ENCODE measurements around the gene HLA-C. TPM values are rescaled to one million over a fixed set of nuclear protein-coding genes. Genes with fewer than 3 reads are reported as not detected.

The HLA-C gene
- total RNA-seq, 1 experiment from 2014 or later, result 219 TPM

DNA sequence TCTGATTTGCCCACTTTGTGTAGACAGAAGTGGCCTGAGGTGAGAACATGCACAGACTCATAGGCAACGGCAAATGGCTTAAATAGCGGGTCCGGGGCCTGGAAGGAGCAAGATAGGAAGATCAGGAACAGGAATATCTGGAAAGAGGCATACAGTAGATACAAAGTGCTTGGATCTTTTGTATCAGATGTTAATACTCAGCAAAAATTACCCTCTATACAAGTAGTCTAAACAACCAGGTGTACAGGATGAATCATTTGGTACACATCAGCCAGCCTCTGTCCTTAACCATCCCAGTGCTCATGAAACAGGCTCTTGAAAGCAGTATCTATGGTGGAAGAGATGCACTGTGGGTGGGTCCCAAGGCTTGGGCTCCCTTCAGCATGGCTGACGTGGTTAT lies 28.9 kb upstream of the HLA-C start:
- Histone ChIP-seq H3F3A (ENCODE audit: low read length, unreplicated experiment) (no peaks in the 10 kb centered on the region), H3K4me2 (ENCODE audit: low read length) (no peak overlapping the region), H3K9me3 (ENCODE audit: low read length) (no peaks in the 10 kb centered on the region), H3K79me2 (ENCODE audit: low read length) (no peaks in the 10 kb centered on the region), H3K9me2 (replicated peaks; ENCODE audit: low read length) (no peaks in the 10 kb centered on the region), H3K4me1 (ENCODE audit: insufficient read depth, low read length) (no peaks in the 10 kb centered on the region), H3K27ac (ENCODE audit: low read length) (no peak overlapping the region), H3K4me3 (ENCODE audit: low read length) (no peak overlapping the region), H3K36me3 (ENCODE audit: low read depth, low read length) (no peaks in the 10 kb centered on the region), H4K20me1 (ENCODE audit: low read length) (no peaks in the 10 kb centered on the region), H3K9ac (ENCODE audit: low read length) (no peak overlapping the region), H3K27me3 (ENCODE audit: low read length) (peaks cover 28% of the 10 kb centered on the region; the same call in 1 of the 2 replicates), H2AFZ (ENCODE audit: low read length) (no peak overlapping the region)
- ChIA-PET CTCF (no interaction called here), POLR2A (ENCODE audit: unreplicated experiment) (no interaction called here)
- DNase-seq, result peak; percentile 13
- TF ChIP-seq EZH2 (IDR thresholded peaks at IDR 0.05; ENCODE audit: low read length, unreplicated experiment) (no peak), EZH2phosphoT487 (IDR thresholded peaks at IDR 0.05; ENCODE audit: borderline replicate concordance, low read length) (no peak)
- TF ChIP-seq, protein P1, sequence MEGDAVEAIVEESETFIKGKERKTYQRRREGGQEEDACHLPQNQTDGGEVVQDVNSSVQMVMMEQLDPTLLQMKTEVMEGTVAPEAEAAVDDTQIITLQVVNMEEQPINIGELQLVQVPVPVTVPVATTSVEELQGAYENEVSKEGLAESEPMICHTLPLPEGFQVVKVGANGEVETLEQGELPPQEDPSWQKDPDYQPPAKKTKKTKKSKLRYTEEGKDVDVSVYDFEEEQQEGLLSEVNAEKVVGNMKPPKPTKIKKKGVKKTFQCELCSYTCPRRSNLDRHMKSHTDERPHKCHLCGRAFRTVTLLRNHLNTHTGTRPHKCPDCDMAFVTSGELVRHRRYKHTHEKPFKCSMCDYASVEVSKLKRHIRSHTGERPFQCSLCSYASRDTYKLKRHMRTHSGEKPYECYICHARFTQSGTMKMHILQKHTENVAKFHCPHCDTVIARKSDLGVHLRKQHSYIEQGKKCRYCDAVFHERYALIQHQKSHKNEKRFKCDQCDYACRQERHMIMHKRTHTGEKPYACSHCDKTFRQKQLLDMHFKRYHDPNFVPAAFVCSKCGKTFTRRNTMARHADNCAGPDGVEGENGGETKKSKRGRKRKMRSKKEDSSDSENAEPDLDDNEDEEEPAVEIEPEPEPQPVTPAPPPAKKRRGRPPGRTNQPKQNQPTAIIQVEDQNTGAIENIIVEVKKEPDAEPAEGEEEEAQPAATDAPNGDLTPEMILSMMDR (conservative IDR thresholded peaks at IDR 0.05; ENCODE audit: low read depth, low read length), result no peak
- no TSS peak for BruUV-seq (replicated peaks)
- intact Hi-C loops (cut with micrococcal nuclease), result no loop called here
- peak; percentile 29; the same call in 1 of the 2 replicates for ATAC-seq

- no peak for DNase-seq
- Histone ChIP-seq H3K4me3 (ENCODE audit: low read length) (no peak overlapping the region), H2AFZ (ENCODE audit: low read length) (no peak overlapping the region), H3K4me2 (ENCODE audit: low read length) (no peak overlapping the region), H3F3A (ENCODE audit: low read length, unreplicated experiment) (no peaks in the 10 kb centered on the region), H3K4me1 (ENCODE audit: insufficient read depth, low read length) (no peaks in the 10 kb centered on the region), H4K20me1 (ENCODE audit: low read length) (no peaks in the 10 kb centered on the region), H3K9me3 (ENCODE audit: low read length) (no peaks in the 10 kb centered on the region), H3K27me3 (ENCODE audit: low read length) (peaks cover 30% of the 10 kb centered on the region; the same call in 1 of the 2 replicates), H3K9me2 (replicated peaks; ENCODE audit: low read length) (no peaks in the 10 kb centered on the region), H3K36me3 (ENCODE audit: low read depth, low read length) (no peaks in the 10 kb centered on the region), H3K27ac (ENCODE audit: low read length) (no peak overlapping the region), H3K79me2 (ENCODE audit: low read length) (no peaks in the 10 kb centered on the region), H3K9ac (ENCODE audit: low read length) (no peak overlapping the region)
- ChIA-PET POLR2A (ENCODE audit: unreplicated experiment) (interaction anchor here (0.5 kb wide), 1 partner anchor 99 kb away, joined by 16 read pairs; no protein-coding TSS in a partner anchor), CTCF (no interaction called here)
- no peak for ATAC-seq
- intact Hi-C loops (cut with micrococcal nuclease), result no loop called here
- BruUV-seq (replicated peaks), result no TSS peak
- TF ChIP-seq, protein P1 (conservative IDR thresholded peaks at IDR 0.05; ENCODE audit: low read depth, low read length), result no peak
- no peak for TF ChIP-seq EZH2 (IDR thresholded peaks at IDR 0.05; ENCODE audit: low read length, unreplicated experiment)
- no peak for TF ChIP-seq EZH2phosphoT487 (IDR thresholded peaks at IDR 0.05; ENCODE audit: borderline replicate concordance, low read length)
Measured at GRCh38 chr6:31299947-31300346, 28.1 kb upstream of the HLA-C start.

DNA sequence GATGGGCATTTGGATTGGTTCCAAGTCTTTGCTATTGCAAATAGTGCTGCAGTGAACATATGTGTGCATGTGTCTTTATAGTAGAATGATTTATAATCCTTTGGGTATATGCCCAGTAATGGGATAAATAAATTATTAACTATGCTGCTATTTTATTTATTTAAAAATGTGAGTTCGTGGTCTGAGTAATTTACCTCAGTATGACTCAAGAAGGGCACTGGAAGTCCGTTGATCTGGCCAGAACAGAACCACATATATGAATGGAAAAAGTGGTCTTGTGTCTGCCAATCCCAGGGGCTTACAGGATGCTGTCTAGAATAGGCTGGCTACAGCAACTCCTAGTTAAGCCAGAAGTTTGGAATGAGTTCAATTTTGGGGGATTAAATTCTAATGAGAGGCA lies 27.6 kb upstream of the HLA-C start:
- Histone ChIP-seq H4K20me1 (ENCODE audit: low read length) (no peaks in the 10 kb centered on the region), H3F3A (ENCODE audit: low read length, unreplicated experiment) (no peaks in the 10 kb centered on the region), H3K27ac (ENCODE audit: low read length) (no peak overlapping the region), H3K79me2 (ENCODE audit: low read length) (no peaks in the 10 kb centered on the region), H3K36me3 (ENCODE audit: low read depth, low read length) (no peaks in the 10 kb centered on the region), H3K9me3 (ENCODE audit: low read length) (no peaks in the 10 kb centered on the region), H3K9me2 (replicated peaks; ENCODE audit: low read length) (no peaks in the 10 kb centered on the region), H3K4me2 (ENCODE audit: low read length) (no peak overlapping the region), H3K27me3 (ENCODE audit: low read length) (peaks cover 32% of the 10 kb centered on the region; the same call in 1 of the 2 replicates), H2AFZ (ENCODE audit: low read length) (no peak overlapping the region), H3K4me1 (ENCODE audit: insufficient read depth, low read length) (no peaks in the 10 kb centered on the region), H3K9ac (ENCODE audit: low read length) (no peak overlapping the region), H3K4me3 (ENCODE audit: low read length) (no peak overlapping the region)
- intact Hi-C loops (cut with micrococcal nuclease), result no loop called here
- BruUV-seq (replicated peaks), result no TSS peak
- TF ChIP-seq, protein P1 (conservative IDR thresholded peaks at IDR 0.05; ENCODE audit: low read depth, low read length), result no peak
- no peak for TF ChIP-seq EZH2 (IDR thresholded peaks at IDR 0.05; ENCODE audit: low read length, unreplicated experiment)
- TF ChIP-seq EZH2phosphoT487 (IDR thresholded peaks at IDR 0.05; ENCODE audit: borderline replicate concordance, low read length), result no peak
- CTCF ChIA-PET, result no interaction called here
- POLR2A ChIA-PET (ENCODE audit: unreplicated experiment), result no interaction called here
- DNase-seq, result no peak
- ATAC-seq, result no peak; the same call in 1 of the 2 replicates

All from PC-3 (cell line).